GM12891 (cell line): ENCODE results near the gene LNPEP.

Experiments used
- POLR2A ChIP-seq: IDR thresholded peaks from 2 replicates; pipeline ENCODE4 v1.6.1; 2011; ENCODE audit warnings: low read depth, low read length, control low read depth
- POLR2AphosphoS5 ChIP-seq: IDR thresholded peaks from 2 replicates; pipeline ENCODE4 v1.6.1; 2011; ENCODE audit warnings: low read depth, low read length, control low read depth
- SPI1 ChIP-seq: IDR thresholded peaks from 2 replicates; pipeline ENCODE4 v1.6.1; 2011; ENCODE audit warnings: low read depth, low read length, control low read depth
- TAF1 ChIP-seq: IDR thresholded peaks from 2 replicates; pipeline ENCODE4 v1.6.1; 2011; ENCODE audit warnings: low read depth, low read length, control low read depth

DNA sequence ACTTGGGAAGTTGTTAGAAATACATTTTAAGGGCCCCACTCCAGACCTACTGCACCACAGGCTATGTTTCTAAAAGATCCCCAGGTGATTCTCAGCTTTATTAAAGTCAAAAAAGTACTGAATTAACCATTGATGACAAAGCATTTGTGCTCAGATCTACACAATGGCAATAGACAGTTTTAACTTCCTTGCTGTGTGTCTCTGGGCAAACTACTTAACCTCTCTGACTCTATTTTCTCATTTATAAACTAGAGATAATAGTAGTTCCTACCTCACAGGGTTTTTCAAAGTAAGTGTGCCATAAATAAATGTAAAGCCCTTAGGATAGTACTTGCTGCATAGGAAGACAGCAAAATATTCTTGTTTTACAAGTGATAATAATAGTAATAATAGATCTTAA is 140.2 kb downstream of the LNPEP start:
- no peak for TF ChIP-seq POLR2A
- no peak for TF ChIP-seq SPI1
- no peak for TF ChIP-seq POLR2AphosphoS5
- TF ChIP-seq TAF1: no peak
